HL-60 (cell line): ENCODE results near the gene WIZ.
"Not testable (repeated sequence)": the region's sequence is repeated elsewhere in the genome, so short reads cannot be mapped to it uniquely, and the experiment has no call there.

Experiments used
- DNase-seq, 2 experiments: peaks; one replicate each; pipeline ENCODE4 v3.0.0-alpha.2; 2010 to 2020; ENCODE audit warnings: low read depth in 1 of 2, low spot score in 1 of 2
- H3K27ac ChIP-seq: fragments of 250-450 bp; sonication (Bioruptor Pico); replicated peaks from 2 replicates; pipeline ENCODE4 v1.5.1; 2020; ENCODE audit warnings: mild to moderate bottlenecking, moderate library complexity
- H3K27me3 ChIP-seq: fragments of 250-450 bp; sonication (Bioruptor Pico); 2 replicates; pipeline ENCODE4 v1.5.1; 2021; ENCODE audit warnings: mild to moderate bottlenecking, moderate library complexity; ENCODE audit not compliant: insufficient read depth, poor library complexity, severe bottlenecking
- H3K4me3 ChIP-seq: replicated peaks from 2 replicates; pipeline ENCODE4 v1.5.1; 2011; ENCODE audit warnings: mild to moderate bottlenecking, control low read depth, low read length; ENCODE audit not compliant: insufficient read depth
- CTCF ChIP-seq: IDR thresholded peaks from one replicate; pipeline ENCODE4 v1.5.1; 2011; ENCODE audit warnings: low read length, control low read depth, inconsistent platforms; ENCODE audit not compliant: insufficient read depth
- GABPA ChIP-seq: IDR thresholded peaks from 2 replicates; pipeline ENCODE4 v1.6.1; 2012; ENCODE audit warnings: low read depth
- POLR2AphosphoS5 ChIP-seq: IDR thresholded peaks from 2 replicates; pipeline ENCODE4 v1.6.1; 2012; ENCODE audit warnings: low read depth
- SPI1 ChIP-seq: IDR thresholded peaks from 2 replicates; pipeline ENCODE4 v1.6.1; 2012; ENCODE audit warnings: low read depth, mild to moderate bottlenecking, borderline replicate concordance
- TF ChIP-seq, protein P1 (sequence below): IDR thresholded peaks from 2 replicates; pipeline ENCODE4 v1.6.1; 2012; ENCODE audit warnings: low read depth; ENCODE audit not compliant: insufficient replicate concordance

The WIZ gene

DNA sequence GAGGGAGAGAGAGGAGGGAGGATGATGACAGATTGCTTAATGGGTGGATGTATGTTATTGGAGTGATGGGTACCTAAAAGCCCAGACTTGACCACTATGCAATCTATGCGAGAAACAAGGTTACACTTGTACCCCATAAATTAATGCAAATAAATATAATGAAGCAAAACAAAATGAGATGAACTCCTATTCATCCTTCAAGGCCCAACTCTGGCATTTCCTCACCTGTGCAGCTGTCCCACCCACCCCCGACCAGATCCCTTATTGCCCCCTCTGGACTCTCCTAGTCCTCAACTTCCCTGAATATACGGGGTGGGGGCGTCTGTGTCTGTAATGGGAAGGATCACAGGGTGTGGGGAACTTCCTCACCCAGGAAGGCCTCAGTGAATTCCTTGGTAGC, 25.4 kb upstream of the WIZ start:
- TF ChIP-seq SPI1 (no peak), POLR2AphosphoS5 (no peak), GABPA (no peak), CTCF (no peak)
- TF ChIP-seq, protein P1, sequence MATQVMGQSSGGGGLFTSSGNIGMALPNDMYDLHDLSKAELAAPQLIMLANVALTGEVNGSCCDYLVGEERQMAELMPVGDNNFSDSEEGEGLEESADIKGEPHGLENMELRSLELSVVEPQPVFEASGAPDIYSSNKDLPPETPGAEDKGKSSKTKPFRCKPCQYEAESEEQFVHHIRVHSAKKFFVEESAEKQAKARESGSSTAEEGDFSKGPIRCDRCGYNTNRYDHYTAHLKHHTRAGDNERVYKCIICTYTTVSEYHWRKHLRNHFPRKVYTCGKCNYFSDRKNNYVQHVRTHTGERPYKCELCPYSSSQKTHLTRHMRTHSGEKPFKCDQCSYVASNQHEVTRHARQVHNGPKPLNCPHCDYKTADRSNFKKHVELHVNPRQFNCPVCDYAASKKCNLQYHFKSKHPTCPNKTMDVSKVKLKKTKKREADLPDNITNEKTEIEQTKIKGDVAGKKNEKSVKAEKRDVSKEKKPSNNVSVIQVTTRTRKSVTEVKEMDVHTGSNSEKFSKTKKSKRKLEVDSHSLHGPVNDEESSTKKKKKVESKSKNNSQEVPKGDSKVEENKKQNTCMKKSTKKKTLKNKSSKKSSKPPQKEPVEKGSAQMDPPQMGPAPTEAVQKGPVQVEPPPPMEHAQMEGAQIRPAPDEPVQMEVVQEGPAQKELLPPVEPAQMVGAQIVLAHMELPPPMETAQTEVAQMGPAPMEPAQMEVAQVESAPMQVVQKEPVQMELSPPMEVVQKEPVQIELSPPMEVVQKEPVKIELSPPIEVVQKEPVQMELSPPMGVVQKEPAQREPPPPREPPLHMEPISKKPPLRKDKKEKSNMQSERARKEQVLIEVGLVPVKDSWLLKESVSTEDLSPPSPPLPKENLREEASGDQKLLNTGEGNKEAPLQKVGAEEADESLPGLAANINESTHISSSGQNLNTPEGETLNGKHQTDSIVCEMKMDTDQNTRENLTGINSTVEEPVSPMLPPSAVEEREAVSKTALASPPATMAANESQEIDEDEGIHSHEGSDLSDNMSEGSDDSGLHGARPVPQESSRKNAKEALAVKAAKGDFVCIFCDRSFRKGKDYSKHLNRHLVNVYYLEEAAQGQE: no peak
- Histone ChIP-seq H3K27me3 (no peaks in the 10 kb centered on the region), H3K4me3 (no peak overlapping the region), H3K27ac (no peak overlapping the region)
- DNase-seq: no peak

DNA sequence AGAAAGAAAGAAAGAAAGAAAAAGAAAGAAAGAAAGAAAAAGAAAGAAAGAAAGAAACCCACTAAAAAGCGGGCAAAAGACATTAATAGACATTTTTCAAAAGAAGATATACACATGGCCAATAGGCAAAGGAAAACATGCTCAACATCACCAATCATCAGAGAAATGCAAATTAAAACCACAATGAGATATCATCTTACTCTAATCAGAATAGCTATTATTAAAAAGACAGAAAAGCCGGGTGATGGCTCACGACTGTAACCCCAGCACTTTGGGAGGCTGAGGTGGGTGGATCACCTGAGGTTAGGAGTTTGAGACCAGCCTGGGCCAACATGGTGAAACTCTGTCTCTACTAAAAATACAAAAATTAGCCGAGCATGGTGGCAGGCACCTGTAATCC, 24.1 kb upstream of the WIZ start:
- H3K27ac ChIP-seq, DNase-seq, H3K27me3 ChIP-seq, H3K4me3 ChIP-seq: not testable (repeated sequence)

- TF ChIP-seq CTCF: no peak
- TF ChIP-seq, protein P1: no peak
- TF ChIP-seq POLR2AphosphoS5: no peak
- TF ChIP-seq GABPA: no peak
- TF ChIP-seq SPI1: no peak
- no peak overlapping the region for H3K4me3 ChIP-seq
- DNase-seq: no peak
- H3K27me3 ChIP-seq: peaks cover 2% of the 10 kb centered on the region
- H3K27ac ChIP-seq: no peak overlapping the region
Observed at GRCh38 chr19:15471639-15472101, 21.9 kb upstream of the WIZ start.

DNA sequence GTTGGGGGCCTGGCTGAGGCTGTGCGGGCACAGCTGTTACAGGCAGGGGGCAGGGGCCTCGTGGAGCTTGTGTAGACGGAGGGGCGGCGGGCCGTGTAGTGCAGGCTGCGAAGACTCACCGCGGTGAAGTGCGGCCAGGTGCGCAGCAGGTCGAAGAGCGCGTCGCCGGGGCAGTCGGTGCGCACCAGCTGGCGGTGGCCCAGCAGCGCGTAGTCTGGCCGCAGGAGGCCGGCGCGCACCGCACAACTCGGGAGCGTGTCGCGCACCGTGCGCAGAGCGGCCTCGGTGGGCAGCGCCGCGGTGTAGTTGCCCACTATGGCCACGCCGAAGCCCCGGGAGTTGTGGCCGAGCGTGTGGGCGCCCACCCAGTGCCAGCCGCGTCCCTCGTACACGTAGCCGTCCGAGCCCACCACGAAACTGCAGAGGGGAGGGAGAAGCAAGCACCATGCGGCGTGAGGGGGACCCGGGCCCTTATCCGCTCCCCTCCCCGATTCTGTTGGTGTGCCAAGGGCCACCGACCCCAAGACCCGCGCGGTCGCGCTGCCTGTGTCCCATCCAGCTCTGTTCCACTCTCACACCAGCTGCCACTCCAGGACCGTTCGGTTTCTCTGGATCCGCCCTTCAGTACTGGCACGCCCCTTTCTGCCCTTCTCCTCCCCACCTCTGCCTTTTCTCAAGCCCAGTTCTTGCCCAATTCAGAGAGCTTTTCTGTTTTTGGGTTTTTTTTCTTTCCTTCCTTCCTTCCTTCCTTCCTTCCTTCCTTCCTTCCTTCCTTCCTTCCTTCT, 19.9 kb upstream of the WIZ start:
- DNase-seq: no peak
- Histone ChIP-seq H3K4me3 (peak overlapping the region; percentile 31), H3K27ac (no peak overlapping the region), H3K27me3 (peaks cover 2% of the 10 kb centered on the region)
- TF ChIP-seq SPI1: no peak
- TF ChIP-seq CTCF: no peak
